DOHH2 (cell line): Measurements from ENCODE around the gene GAS7.

Source experiments
- H3F3A ChIP-seq: fragments of 200-600 bp; sonication (generic), shearing (Covaris generic); 2 replicates; pipeline ENCODE4 v1.6.0; 2016; ENCODE audit warnings: antibody characterized with exemption, mild to moderate bottlenecking; ENCODE audit not compliant: control insufficient read depth, insufficient read depth
- H3K27ac ChIP-seq: fragments of 200-600 bp; sonication (generic); 2 replicates; pipeline ENCODE4 v1.5.1; 2014; ENCODE audit warnings: low read depth, mild to moderate bottlenecking, low read length, moderate library complexity
- H3K27me3 ChIP-seq: fragments of 200-600 bp; sonication (generic); 2 replicates; pipeline ENCODE4 v1.6.1; 2014; ENCODE audit warnings: mild to moderate bottlenecking, low read length, mixed read lengths; ENCODE audit not compliant: control insufficient read depth
- H3K36me3 ChIP-seq: fragments of 200-600 bp; sonication (generic); 2 replicates; pipeline ENCODE4 v1.6.1; 2014; ENCODE audit warnings: mild to moderate bottlenecking, low read length, moderate library complexity, mixed read lengths; ENCODE audit not compliant: control insufficient read depth
- H3K4me1 ChIP-seq: fragments of 200-600 bp; sonication (generic); 2 replicates; pipeline ENCODE4 v1.6.1; 2014; ENCODE audit warnings: mild to moderate bottlenecking, low read length, mixed read lengths; ENCODE audit not compliant: control insufficient read depth
- H3K4me2 ChIP-seq: fragments of 200-600 bp; sonication (generic); 2 replicates; pipeline ENCODE4 v1.6.0; 2014; ENCODE audit warnings: mild to moderate bottlenecking, low read length, moderate library complexity
- H3K4me3 ChIP-seq: fragments of 200-600 bp; sonication (generic); 2 replicates; pipeline ENCODE4 v1.5.1; 2014; ENCODE audit warnings: mild to moderate bottlenecking, low read length, mixed read lengths
- H3K79me2 ChIP-seq: fragments of 200-600 bp; sonication (generic); 2 replicates; pipeline ENCODE4 v1.6.1; 2014; ENCODE audit warnings: mild to moderate bottlenecking, low read length, mixed read lengths; ENCODE audit not compliant: control insufficient read depth
- H3K9me2 ChIP-seq: fragments of 200-600 bp; sonication (generic); replicated peaks from 2 replicates; pipeline ENCODE4 v1.6.1; 2014; ENCODE audit warnings: mild to moderate bottlenecking, low read length, mixed read lengths; ENCODE audit not compliant: control insufficient read depth
- H3K9me3 ChIP-seq: fragments of 200-600 bp; sonication (generic); 2 replicates; pipeline ENCODE4 v1.6.1; 2014; ENCODE audit warnings: antibody characterized with exemption, low read length, mixed read lengths; ENCODE audit not compliant: control insufficient read depth, insufficient read depth
- H4K20me1 ChIP-seq: fragments of 200-600 bp; sonication (generic); 2 replicates; pipeline ENCODE4 v1.6.0; 2014; ENCODE audit warnings: low read depth, mild to moderate bottlenecking, antibody characterized with exemption, low read length, moderate library complexity; ENCODE audit not compliant: control insufficient read depth, insufficient read depth
- CTCF ChIP-seq: fragments of 200-600 bp; sonication (generic); IDR thresholded peaks from one replicate; pipeline ENCODE4 v1.5.1; 2014; ENCODE audit warnings: antibody characterized with exemption, mild to moderate bottlenecking, low read depth, low read length; ENCODE audit not compliant: poor library complexity, severe bottlenecking
- EZH2phosphoT487 ChIP-seq: fragments of 200-600 bp; sonication (generic); IDR thresholded peaks from 2 replicates; pipeline ENCODE4 v1.6.1; 2017; ENCODE audit warnings: borderline replicate concordance, mild to moderate bottlenecking, antibody characterized with exemption, low read length, moderate library complexity, mixed read lengths

The GAS7 gene

DNA sequence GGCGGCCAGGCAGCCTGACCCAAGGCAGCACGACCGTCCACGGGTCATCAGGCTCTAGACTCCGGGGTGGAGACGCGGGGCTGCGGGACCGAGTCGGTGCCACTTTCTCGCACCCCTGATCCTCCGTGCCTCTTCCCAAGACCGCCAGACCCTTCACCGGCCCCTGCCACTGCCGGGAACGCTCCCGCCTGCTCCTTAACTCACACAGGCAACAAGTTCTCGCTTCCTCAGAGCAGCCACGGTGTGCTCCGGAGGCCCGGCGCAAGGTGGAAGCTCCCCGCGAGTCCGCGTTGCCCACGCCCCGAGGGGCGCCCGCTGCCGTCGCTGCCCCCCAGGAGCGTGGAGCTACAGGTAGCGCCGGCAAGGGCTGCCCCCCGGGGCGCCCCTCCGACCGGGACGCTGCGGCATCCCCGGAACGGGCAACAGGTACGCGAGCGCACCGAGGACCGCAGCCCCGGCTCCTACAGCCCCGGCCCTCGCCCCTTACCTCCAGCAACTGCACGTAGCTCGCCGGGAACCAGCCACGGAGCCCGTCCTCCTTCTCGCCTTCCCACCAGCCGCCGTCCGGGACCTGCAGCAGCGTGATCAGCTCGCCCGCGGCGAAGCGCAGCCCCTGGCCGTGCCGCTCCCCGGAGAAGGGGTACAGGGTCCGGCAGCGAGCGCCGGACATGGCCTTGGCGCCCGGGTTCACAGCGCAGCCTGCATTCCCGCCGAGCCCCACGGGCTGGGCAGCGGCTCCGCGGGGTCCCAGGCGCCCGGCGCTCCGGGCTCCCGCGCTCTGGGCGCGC is 491 bp downstream of the GAS7 start:
- H3K27me3 ChIP-seq = no peaks in the 10 kb centered on the region
- H3F3A ChIP-seq = no peaks in the 10 kb centered on the region
- H3K36me3 ChIP-seq = no peaks in the 10 kb centered on the region
- no peaks in the 10 kb centered on the region for H3K79me2 ChIP-seq
- TF ChIP-seq CTCF (no peak), EZH2phosphoT487 (no peak)
- H3K4me2 ChIP-seq = no peak overlapping the region
- H3K27ac ChIP-seq = no peak overlapping the region
- H3K4me3 ChIP-seq = no peak overlapping the region
- H3K9me2 ChIP-seq = no peaks in the 10 kb centered on the region
- H3K4me1 ChIP-seq = no peaks in the 10 kb centered on the region
- H3K9me3 ChIP-seq = peaks cover 4% of the 10 kb centered on the region; the same call in 1 of the 2 replicates
- no peaks in the 10 kb centered on the region for H4K20me1 ChIP-seq

GRCh38 chr17:10197362-10197720 is 1.1 kb downstream of the GAS7 start:
- Histone ChIP-seq H4K20me1 (no peaks in the 10 kb centered on the region), H3F3A (no peaks in the 10 kb centered on the region), H3K27me3 (no peaks in the 10 kb centered on the region), H3K79me2 (no peaks in the 10 kb centered on the region), H3K9me3 (peaks cover 4% of the 10 kb centered on the region; the same call in 1 of the 2 replicates), H3K4me3 (no peak overlapping the region), H3K4me1 (no peaks in the 10 kb centered on the region), H3K9me2 (no peaks in the 10 kb centered on the region), H3K36me3 (no peaks in the 10 kb centered on the region), H3K27ac (no peak overlapping the region), H3K4me2 (no peak overlapping the region)
- TF ChIP-seq CTCF (no peak), EZH2phosphoT487 (no peak)

GRCh38 chr17:10196941-10197340 is 1.5 kb downstream of the GAS7 start:
- no peak overlapping the region for H3K4me2 ChIP-seq
- H3K4me3 ChIP-seq = no peak overlapping the region
- peaks cover 4% of the 10 kb centered on the region; the same call in 1 of the 2 replicates for H3K9me3 ChIP-seq

More at GRCh38 chr17:10196941-10197340, 1.5 kb downstream of the GAS7 start:
- H3K36me3 ChIP-seq = no peaks in the 10 kb centered on the region
- no peaks in the 10 kb centered on the region for H3K79me2 ChIP-seq
- H3K9me2 ChIP-seq = no peaks in the 10 kb centered on the region
- H3K27me3 ChIP-seq = no peaks in the 10 kb centered on the region
- TF ChIP-seq CTCF = no peak
- TF ChIP-seq EZH2phosphoT487 = no peak
- H4K20me1 ChIP-seq = no peaks in the 10 kb centered on the region
- H3F3A ChIP-seq = no peaks in the 10 kb centered on the region
- H3K27ac ChIP-seq = no peak overlapping the region
- no peaks in the 10 kb centered on the region for H3K4me1 ChIP-seq
